ENCODE results near the gene GPR35.
"Not testable (repeated sequence)": the region's sequence is repeated elsewhere in the genome, so short reads cannot be mapped to it uniquely, and the experiment has no call there.

The GPR35 gene

DNA sequence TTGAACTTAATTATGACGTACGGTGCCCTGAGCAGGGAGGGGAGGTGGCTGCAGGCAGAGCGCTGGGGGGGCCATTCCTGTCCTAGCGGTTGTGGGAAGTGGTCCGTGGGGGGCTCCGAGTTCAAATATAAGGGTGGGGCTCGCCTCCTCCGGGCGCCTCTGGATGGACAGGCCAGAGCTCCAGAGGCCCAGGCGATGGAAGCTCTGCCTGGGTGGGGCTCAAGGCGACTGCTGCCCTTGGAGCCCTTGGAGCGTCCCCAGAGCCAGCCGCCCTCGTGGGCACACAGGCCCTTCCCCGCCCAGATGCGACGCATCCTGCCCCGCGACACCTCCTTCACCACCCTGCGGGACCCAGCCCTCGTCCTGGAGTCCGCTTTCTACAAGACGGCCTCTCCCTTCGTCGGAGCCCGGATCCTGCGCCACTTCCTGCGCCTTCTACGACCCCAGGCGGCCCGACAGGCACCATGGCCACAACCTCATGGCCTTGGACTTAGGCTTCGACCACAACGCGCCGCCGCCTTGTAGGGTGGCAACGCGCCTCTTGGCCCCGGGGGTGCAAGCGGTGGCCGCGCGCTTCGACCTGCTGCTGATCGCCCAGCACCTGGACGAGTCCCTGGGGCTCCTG lies 46.9 kb downstream of the GPR35 start:
- in situ Hi-C loops (cut with MboI; ENCODE audit: low sequenced_read_pairs, unreplicated experiment) = no loop called here
- DNase-seq (ENCODE audit: low spot score) = no peak
- TF ChIP-seq CTCF (IDR thresholded peaks at IDR 0.05; ENCODE audit: borderline replicate concordance, control extremely low read depth, extremely low read depth, insufficient read depth, missing control alignments) = no peak

- DNase-seq (ENCODE audit: low spot score) = no peak
- in situ Hi-C loops (cut with MboI; ENCODE audit: low sequenced_read_pairs, unreplicated experiment) = no loop called here
- TF ChIP-seq CTCF (IDR thresholded peaks at IDR 0.05; ENCODE audit: borderline replicate concordance, control extremely low read depth, extremely low read depth, insufficient read depth, missing control alignments) = no peak
These were observed 47.5 kb downstream of the GPR35 start for GRCh38 chr2:240672701-240673190.

DNA sequence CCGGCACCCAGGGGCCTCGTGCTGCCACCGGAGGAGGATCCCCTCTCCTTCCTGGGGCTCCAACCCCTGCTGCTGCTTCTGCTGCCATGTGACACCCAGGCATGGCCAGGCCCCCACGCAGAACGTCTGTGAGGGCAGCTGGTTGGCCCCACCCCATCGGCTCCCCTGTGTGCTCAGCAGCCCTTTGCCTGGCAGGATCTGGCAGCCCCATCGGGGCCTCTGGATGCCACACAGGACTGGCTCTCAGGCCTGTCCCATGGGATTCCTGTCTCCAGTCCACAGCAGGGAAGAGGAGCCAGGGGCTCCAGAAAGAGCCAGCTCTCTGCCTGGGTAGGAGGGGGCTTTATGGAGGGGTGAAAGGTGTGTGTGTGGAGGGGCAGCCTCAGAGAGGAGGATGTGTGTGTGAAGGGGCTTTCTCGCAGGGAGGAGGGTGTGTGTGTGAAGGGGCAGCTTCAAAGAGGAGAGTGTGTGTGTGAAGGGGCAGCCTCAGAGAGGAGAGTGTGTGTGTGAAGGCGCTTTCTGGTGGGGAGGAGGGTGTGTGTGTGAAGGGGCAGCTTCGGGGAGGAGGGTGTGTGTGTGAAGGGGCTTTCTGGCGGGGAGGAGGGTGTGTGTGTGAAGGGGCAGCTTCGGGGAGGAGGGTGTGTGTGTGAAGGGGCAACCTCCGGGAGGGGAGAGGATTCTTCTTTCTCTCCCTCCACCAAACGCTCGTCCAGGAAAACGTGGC lies 49.3 kb downstream of the GPR35 start:
- not testable (repeated sequence) for DNase-seq (ENCODE audit: low spot score)

GRCh38 chr2:240675345-240675744 lies 50.1 kb downstream of the GPR35 start:
- DNase-seq (ENCODE audit: low spot score); in situ Hi-C loops (cut with MboI; ENCODE audit: low sequenced_read_pairs, unreplicated experiment): not testable (repeated sequence)

More for the DNA sequence above, 49.3 kb downstream of the GPR35 start:
- in situ Hi-C loops (cut with MboI; ENCODE audit: low sequenced_read_pairs, unreplicated experiment) = not testable (repeated sequence)

- in situ Hi-C loops (cut with MboI; ENCODE audit: low sequenced_read_pairs, unreplicated experiment); DNase-seq (ENCODE audit: low spot score): not testable (repeated sequence)
These were observed 52.8 kb downstream of the GPR35 start for GRCh38 chr2:240678043-240678442.

DNA sequence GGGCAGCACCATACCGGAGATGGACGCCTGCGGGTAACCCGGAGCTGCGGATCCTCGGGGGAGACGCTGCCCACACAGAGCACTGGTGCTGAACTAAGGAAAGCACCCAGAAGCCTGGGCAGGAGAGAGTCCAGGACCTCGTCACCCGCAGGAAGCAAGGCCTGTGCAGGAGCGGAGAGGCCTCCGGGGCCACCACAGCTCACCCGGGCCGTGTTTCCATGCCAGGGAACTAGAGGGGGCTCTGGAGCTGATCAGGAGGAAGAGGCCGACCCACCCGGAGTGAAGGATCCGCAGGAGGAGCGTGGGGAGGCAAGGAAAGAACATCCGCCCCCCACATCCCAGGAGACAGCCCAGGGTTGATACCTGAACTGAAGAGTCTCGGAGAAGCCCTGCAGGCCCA lies 53.6 kb downstream of the GPR35 start:
- in situ Hi-C loops (cut with MboI; ENCODE audit: low sequenced_read_pairs, unreplicated experiment); DNase-seq (ENCODE audit: low spot score): not testable (repeated sequence)

- in situ Hi-C loops (cut with MboI; ENCODE audit: low sequenced_read_pairs, unreplicated experiment); DNase-seq (ENCODE audit: low spot score): not testable (repeated sequence)
These were observed 54.9 kb downstream of the GPR35 start for GRCh38 chr2:240680185-240680584.
